ENCODE results near the gene CLIC4.

DNA sequence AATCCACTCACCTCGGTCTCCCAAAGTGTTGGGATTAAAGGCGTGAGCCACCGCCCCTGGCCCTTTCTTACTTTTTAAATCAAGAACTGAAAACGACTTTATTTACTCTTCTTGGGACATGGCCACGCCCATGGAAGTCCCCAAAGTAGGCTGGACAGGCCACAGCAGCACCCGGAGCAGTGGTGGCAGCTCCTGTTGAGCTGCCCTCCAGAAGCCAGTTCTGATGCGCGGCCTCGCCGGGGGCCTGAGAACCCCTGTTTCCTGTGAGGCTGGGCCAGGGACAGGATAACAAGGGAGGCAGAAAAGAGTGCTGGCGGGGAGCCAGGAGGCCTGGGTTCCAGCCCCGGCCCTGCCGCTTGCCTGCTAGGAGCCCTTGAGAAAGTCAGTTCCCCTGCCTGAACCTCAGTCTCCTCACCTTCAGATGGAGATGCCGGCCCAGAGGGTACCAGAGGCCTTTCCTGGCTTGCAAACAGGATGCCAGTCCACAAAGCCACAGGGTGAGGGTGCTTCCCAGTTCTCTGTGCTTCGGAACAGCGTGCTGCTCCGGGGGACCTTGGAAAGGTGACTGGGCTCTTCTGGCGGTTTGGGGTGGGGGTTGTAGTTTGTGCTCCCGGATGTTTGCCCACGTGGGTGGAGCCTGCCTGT lies 125.4 kb downstream of the CLIC4 start:
- TF ChIP-seq, protein P1, sequence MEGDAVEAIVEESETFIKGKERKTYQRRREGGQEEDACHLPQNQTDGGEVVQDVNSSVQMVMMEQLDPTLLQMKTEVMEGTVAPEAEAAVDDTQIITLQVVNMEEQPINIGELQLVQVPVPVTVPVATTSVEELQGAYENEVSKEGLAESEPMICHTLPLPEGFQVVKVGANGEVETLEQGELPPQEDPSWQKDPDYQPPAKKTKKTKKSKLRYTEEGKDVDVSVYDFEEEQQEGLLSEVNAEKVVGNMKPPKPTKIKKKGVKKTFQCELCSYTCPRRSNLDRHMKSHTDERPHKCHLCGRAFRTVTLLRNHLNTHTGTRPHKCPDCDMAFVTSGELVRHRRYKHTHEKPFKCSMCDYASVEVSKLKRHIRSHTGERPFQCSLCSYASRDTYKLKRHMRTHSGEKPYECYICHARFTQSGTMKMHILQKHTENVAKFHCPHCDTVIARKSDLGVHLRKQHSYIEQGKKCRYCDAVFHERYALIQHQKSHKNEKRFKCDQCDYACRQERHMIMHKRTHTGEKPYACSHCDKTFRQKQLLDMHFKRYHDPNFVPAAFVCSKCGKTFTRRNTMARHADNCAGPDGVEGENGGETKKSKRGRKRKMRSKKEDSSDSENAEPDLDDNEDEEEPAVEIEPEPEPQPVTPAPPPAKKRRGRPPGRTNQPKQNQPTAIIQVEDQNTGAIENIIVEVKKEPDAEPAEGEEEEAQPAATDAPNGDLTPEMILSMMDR (IDR thresholded peaks at IDR 0.05): no peak
- no peak for TF ChIP-seq EP300 (IDR thresholded peaks at IDR 0.05)

Measured in tibial nerve (tissue), 4 donors.